GM19328 (cell line): ENCODE data around the gene IFNGR1.
"Not testable (repeated sequence)": the region's sequence is repeated elsewhere in the genome, so short reads cannot be mapped to it uniquely, and the experiment has no call there.

Experiments used
- ATAC-seq: cut with Tn5 transposase; IDR thresholded peaks from one replicate; pipeline ENCODE4 v1.9.1; 2021; ENCODE audit warnings: mild to moderate bottlenecking, moderate library complexity; ENCODE audit not compliant: unreplicated experiment

The IFNGR1 gene

DNA sequence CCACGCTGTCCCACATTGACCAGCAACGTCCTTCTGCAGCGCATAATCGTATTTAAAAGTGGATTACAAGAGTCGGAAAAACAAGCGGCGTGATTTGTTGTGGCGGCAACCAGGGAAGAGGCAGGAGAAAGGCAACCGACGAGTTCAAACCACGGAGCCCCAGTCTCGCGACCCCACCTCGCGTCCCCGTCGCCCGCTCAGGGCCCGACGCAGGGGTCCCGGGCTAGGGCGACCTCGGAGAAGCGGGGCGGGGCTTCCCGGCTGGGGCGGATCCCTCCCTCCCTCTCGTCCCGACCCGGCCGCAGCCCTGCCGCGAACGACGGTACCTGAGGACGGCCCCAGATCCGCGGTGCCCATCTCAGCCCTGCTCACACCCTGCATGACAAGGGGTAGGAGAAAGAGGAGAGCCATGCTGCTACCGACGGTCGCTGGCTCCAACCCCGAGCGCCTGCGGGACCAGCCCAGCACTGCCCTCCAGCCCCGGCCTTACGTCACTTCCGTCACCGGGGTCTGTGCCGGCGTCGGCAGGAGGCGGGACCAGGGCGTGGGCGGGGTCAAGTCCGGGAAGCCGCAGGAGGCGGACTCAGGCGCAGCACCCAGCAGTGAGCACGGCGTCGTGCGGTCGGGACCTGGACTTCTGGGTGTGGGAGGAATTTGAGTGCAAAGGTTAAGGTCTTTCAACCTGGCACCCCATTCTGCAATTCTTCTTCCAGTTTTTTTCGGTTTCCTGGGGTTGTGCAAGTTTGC, at the start of gene IFNGR1:
TSS of gene IFNGR1 (minus strand) at position 469 of the 747 bp plus-strand sequence. CDS start at position 411, 58 bp downstream.
- peak; percentile 87 for ATAC-seq

- no peak for ATAC-seq
Measured at GRCh38 chr6:137268911-137269310, 49.7 kb upstream of the IFNGR1 start.

GRCh38 chr6:137266309-137266586, 47.1 kb upstream of the IFNGR1 start:
- no peak for ATAC-seq

- no peak for ATAC-seq
Measured at GRCh38 chr6:137265561-137266308, 46.5 kb upstream of the IFNGR1 start.

DNA sequence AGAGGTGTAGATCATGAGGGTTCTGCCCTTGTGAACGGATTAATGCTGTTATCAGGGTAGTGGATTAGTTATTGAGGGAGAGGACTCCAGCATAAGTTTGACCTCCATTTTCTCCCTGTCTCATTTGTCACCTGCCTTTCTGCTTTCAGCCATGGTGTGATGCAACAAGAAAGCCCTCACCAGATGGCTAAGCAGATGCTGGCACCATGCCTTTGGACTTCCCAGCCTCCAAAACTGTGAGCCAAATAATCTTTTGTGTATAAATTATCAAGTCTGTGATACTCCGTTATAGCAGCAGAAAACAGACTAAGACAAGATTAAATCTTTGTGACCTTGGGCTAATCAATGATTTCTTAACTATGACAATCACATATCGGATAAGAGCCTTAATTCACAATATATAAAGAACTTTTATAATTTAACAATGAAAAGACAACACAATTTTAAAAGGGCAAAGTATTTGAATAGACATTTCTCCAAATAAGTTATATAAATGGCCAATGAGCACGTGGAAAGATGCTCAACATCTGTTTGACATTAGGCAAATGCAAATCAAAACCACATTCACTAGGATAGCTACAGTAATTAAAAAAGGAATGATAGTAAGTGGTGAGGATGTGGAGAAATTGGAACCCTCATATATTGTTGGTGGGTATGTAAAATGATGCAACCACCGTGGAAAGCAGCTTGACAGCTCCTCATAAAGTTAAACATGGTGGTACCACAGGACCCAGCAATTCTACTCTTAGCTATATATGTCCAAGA, 45.3 kb upstream of the IFNGR1 start:
- no peak for ATAC-seq

DNA sequence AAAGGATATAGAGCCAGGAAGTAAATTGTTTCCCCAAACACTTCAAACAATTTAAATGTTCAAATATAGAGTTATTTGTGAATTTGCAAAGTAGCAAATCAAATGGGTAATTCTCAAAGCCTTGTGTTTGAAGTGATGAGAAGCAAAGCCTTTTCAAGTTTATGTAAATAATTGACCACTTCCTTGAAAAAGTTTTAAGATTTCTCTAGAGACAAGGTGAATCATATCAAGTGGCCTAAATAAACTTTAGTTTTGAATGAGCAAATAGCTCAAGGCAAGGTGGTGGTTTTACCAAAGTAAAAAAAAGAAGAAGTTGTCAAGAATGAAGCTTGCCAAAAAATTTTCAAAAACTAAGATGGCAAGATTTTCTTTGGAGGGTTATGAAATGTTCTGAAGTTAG, 42.6 kb upstream of the IFNGR1 start:
- ATAC-seq, result no peak

GRCh38 chr6:137261361-137261760, 42.2 kb upstream of the IFNGR1 start:
- ATAC-seq, result no peak

- no peak for ATAC-seq
Measured at GRCh38 chr6:137260217-137260616, 41.0 kb upstream of the IFNGR1 start.

DNA sequence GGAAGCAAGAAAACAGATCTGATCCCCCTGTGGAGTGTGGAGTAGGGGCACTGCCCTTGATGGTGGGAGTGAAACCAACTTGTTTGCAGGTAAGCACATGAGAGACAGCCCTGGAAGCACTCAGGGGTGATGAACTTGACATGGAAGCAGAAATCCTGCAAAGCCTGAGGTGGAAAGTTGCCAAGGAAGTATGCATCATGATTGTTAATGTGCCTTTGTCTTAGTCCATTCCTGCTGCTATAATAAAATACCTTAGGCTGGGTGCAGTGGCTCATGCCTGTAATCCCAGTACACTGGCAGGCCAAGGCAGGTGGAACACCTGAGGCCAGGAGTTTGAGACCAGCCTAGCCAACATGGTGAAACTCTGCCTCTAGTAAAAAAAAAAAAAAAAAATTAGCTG, 40.2 kb upstream of the IFNGR1 start:
- no peak for ATAC-seq

DNA sequence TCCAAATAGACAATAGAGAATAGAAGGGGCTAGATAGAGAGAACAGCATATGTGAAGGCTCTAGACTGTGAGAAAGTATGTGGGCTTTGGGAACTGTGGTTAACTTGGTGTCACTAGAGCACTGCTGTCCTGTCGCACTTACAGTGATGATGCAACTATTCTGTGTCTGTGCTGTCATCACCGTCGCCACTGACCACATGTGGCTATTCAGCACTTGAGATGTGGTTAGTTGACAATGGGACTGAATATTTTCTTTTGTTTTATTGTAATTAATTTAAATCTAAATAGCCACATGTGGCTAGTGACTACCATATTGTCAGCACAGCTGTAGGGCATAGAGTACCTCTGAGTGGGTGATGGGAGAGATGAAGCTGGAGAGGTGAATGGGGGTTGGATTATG, 39.0 kb upstream of the IFNGR1 start:
- no peak for ATAC-seq

DNA sequence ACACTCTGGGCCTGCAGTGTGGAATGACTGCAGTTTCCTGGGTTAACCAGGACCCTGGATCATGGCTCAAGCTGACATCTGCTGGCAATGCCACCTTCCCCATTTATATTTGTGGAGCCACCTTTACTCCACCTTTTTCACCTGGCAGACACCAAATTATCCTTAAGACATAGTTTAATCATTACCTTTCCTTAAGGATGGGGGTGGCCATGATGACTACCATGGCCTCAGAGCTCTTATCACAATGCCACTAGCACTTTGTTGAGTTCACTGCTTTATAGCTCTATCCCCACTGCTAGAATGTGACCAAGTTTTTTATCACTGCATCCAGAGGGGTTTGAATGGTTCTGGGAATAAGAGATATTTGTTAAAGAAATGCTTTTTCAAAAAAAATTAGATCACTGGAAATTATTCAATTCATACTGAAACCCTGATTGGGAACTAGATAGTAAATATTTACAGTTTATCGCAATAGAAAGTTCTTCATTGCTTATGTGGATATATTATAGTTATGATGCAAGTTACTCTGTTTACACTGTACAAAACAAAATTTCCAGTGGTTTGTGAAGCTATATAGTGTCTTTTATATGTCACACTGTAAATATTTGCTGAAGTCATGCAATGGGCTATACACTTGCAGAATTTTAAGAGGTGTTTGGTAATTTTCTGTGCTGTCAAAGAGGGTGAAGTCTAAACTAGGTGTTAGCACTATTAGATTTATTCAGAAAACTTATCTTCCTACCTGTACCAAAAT, 37.3 kb upstream of the IFNGR1 start:
- ATAC-seq, result no peak

DNA sequence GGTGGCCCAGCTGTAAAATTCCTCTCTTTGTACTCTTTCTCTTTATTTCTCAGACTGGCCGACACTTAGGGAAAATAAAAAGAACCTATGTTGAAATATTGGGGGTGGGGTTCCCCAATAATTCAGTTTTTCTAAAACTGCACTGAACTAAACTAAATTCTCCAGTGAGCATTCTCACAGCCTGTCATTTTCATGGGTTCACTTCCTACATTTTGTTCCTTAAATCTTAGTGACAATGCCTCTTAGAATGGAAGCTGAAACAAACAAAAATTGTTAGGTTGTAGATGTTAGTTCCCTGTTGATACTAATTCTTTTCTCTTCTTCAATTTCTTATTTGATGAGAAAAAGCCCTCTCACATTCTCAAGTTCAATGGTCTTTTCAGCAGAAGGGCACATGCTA, 35.8 kb upstream of the IFNGR1 start:
- no peak for ATAC-seq

- ATAC-seq, result not testable (repeated sequence)
Measured at GRCh38 chr6:137254430-137254829, 35.2 kb upstream of the IFNGR1 start.

GRCh38 chr6:137248702-137249101, 29.5 kb upstream of the IFNGR1 start:
- ATAC-seq, result no peak

DNA sequence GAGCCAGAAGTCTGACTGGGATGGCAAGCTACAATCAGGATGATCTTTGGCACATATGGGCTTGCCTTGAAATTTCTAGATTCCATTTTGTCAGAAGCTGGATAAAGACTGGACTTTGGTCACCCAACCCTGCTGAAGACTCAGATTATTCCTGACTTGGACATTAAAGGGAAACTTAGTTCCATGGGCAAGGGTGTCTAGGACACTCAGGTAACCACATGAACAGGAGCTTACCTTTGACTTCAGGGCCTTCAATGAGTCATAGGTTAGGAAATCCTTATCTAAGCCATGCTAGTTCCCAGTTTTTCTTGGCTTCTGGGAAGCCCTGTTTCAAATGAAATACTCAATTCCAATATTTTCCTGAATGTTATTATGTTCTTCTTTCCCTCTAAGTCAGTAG, 28.5 kb upstream of the IFNGR1 start:
- no peak for ATAC-seq

DNA sequence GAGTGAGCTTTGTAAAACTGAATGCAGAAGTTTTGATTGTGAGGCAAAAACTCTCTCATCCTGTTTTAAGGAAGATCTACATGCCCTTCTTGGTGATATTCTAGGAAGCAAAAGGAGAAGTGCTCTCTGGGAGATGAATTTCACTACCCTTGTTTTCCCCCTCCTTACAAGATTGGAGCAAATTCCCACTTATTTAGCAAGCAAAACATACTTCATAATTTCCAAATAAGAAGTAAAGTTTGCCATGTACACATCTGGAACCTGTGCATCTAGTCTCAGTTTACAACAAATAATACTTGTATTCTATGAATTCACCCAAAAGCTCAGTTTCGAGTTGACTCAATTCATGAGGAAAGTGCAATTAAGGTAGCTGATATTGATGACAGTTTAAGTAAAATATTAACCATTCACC, 27.6 kb upstream of the IFNGR1 start:
- ATAC-seq, result no peak

- no peak for ATAC-seq
Measured at GRCh38 chr6:137246164-137246563, 27.0 kb upstream of the IFNGR1 start.

DNA sequence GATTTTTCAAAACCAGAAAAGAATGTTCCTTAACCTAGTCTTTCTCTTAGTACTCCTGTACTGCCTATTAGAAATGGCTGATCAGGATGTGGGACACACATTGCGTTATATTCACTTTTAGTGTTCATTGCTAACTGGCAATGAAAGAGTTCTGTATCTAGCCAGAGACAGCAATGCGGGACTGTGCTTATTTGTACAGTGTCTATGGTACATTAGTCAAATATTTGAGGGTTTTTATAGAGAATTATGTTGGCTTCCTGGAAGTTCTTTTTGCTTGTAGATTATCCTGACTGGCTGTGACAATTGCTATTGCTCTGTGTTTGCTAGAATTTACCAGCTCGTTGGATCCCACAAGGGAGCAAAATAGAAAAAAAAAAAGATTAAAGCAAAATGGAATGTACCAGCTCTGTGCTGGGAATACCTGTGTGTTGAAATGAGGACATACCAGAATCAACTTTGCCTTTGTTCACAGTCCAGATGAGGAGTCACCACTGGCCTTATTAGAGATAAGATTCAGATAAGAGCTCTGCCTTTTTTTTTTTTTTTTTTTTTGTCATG, 22.4 kb upstream of the IFNGR1 start:
- no peak for ATAC-seq

DNA sequence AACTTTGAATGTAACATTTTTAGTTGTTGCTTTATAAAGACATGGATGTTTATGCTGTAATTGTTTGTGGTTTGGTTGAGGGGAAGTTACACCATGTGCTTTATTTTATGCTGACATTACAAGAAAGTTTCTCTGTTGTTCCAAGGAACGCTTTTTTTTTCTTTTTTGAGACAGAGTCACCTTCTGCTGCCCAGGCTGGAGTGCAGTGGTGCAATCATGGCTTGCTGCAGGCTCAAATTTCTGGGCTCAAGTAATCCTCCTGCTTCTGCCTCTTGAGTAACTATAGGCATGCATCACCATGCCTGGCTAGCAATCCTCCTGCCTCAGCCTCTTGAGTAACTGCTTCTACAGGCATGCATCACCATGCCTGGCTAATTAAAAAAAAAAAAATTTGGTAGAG, 21.0 kb upstream of the IFNGR1 start:
- ATAC-seq, result no peak

DNA sequence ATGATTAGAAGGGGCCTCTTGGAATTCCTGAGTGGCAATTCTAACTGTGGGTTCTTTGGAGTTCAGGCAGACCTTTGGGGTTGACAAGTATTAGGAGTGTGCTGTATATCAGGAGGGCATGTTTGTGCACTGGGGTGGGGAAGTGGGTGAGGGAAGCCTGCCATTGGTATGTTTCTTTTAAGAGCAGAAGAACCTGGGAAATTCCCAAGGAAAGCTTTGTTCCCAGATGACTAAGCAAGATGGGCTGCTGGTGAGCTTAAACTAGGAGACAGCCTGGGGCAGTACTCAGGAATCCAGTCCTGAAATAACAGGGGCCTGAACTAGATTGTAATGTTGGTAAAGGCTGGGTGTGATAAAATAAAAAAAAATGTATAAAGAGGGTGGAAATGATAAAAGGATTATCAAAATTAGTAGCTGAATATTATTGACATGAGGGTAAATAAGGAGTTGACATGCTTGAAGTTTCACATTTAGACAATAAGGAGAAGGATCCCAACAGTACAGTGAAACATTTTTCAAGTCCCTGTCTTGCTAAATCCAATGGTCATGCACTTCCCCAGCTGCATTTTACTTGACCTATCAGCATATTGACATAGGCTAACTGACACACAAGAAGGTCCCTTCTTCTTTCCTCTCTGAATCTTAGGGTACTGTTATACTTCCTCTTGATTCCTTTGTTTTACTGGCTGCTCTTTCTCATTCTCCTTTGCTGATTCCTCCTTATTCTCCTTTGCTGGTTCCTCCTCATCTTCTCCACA, 18.4 kb upstream of the IFNGR1 start:
- ATAC-seq, result no peak
